ENCODE data around the gene INAFM2.

Gene INAFM2

DNA sequence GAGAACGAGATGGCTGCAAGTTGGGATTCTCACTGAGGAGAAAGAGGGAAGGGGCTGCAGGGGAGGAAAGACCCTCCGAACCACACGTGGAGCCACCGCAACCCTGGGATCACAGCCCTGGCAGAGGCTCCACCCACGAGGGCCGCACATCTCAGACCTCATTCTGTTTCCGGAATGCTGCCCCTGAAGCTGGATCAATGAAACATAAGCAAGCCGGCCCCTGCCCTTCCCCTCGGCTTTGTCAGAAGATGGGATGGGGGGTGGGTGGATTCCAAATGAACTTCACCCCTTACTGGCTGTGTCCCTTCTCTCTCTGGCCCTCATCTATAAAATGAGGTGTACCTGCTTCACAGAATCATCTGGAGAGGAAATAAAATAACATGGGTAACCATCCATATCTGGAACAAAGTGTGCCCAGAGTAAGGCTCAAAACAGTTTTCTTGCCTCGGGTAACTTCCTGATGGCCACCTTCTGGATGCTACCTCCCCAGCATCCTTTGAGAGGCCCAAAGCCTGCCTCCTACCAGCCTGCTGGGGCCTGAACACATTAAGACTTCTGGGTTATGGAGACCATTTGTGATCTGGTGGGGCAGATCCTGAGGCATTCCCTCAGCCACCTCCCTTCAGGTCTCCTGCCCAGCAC is 21.9 kb downstream of the INAFM2 start:
- no peak for DNase-seq

GRCh38 chr15:40345867-40346578 is 22.5 kb downstream of the INAFM2 start:
- no peak for DNase-seq

DNA sequence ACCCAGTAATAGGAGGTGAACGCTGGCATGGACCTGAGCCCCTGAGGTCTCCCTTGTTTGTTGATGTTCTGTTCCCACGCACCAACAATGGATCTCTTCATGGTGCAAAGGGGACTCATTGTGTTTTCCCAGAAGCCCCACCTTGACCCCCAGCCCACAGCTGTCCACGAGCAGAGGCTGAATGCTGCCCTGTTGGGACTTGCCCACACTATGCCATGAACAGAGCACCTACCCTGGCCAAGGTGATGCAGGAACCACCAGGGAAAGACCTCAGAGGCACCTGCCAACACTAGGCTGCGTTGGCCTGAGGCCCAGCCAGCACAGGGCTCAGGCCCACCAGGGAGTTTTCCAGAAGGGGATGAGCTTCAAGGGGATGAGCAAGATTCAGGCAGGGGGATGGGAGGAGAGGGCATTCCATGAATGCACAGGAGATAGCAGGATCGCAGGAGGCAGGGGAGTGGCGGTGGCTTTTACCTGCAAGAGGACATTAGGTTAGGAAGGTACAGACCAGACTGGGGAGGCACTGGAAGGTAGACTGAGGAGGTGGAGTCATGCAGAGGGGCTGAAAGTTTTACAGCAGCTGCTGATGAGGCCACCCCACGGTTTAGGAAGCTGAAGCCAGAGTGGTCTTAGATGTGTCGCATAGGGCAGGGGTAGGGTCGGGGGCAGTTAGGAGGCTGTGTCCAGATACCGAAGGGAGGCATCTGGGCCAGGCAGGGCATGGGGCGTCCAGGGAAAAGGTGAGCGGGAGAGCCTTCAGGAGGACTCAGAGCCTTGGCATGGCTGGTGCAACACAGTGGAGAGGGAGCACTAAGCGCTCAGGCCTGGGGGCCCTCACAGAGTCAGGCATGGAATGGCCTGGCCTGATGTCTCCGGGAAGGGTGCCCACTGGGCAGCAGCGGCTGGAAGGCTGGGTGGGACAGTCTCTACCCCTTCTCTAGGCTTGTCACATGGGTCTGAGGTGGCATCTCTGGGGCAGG is 23.4 kb downstream of the INAFM2 start:
- no peak for DNase-seq

DNA sequence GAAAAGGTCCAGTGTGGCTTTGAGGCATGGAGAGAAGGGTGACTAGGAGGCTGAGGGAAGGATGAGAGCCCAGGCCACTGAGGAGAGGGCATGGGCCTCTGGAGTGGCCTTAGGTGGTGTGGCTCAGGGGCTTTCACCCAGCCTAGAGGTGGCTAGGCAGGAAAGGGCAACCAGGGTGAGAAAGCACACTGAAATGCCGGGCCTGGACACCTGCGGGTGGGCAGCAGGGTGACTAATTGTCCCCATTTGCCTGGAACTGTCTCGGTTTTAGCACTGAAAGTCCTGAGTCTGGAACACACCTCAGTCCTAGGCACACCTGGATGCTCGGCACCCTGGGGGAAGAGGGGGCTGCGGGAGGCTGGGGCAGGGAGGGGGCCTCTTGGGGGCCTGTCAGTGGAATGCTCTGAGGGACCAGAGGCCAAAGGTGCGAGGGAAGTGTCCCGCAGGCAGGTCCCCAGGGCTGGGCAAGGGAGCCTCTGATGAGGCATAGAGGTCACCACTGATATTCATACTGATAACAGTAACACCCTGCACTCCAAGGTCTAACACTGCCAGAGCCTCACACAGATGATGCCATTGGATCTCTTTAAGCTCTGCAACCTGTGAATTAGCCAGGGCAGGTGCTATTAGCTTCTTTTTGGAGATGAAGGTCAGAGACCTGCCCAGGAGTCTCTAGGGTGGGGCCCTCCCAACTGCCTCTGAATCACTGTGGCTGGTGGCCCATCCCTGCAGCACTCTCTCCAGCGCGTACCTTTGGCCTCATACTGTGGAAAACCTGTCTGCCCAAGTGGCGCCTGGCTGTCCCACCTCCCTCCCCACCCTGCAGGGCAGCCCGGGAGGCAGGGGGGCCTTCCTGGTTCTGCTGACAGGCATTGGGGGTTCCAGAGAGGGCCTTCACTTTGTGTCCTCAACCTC is 24.3 kb downstream of the INAFM2 start:
- no peak for DNase-seq

DNA sequence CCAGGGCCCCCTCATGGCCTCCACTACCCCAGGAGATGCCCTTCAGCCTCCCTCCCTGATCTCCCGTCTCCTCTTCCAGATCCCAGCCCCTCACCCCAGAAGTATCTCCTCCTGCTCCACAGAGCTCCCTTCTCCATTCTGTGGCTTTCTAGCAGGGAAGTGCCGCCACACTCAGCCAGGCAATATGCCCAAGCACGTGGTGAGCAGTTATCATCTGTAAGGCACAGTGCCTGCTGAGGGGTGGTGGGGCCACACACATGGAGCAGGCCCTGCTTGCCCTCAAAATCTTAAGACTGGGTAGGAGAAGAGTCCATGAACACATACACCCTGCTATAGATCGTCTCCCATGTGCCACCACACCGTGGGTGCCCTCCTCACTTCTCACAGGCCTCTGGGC is 25.0 kb downstream of the INAFM2 start:
- no peak for DNase-seq

- DNase-seq = no peak
These were observed 25.7 kb downstream of the INAFM2 start for GRCh38 chr15:40349163-40349562.

DNA sequence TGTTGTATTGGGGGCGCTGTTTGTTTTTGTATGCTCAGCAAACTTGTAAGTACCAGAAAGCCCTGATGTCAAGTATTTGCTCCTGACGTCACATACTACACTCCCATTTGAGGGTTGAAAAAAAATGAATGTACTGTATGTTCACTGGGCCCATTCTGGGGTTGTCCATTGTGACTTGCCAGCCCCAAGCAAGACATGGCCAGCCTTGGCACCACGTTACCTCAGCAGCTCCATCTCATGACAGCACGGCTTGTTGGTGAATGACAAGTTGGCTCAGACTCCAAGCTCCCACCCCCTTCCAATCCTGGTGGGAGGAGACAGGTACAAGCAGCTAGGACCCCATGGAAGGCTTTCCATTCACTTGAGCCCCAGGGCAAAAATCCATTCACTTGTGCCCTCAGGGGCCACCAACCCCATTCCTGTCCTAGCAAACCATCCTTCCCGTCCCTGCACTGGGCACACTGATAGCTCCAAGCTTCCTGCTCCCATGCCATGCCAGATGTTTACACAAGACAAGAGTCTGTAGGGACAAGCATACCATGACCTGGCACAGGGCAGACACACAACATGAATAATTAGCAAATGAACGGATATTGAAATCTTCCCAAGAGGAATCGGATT is 28.9 kb downstream of the INAFM2 start:
- DNase-seq = no peak

GRCh38 chr15:40353697-40354096 is 30.2 kb downstream of the INAFM2 start:
- DNase-seq = no peak

DNA sequence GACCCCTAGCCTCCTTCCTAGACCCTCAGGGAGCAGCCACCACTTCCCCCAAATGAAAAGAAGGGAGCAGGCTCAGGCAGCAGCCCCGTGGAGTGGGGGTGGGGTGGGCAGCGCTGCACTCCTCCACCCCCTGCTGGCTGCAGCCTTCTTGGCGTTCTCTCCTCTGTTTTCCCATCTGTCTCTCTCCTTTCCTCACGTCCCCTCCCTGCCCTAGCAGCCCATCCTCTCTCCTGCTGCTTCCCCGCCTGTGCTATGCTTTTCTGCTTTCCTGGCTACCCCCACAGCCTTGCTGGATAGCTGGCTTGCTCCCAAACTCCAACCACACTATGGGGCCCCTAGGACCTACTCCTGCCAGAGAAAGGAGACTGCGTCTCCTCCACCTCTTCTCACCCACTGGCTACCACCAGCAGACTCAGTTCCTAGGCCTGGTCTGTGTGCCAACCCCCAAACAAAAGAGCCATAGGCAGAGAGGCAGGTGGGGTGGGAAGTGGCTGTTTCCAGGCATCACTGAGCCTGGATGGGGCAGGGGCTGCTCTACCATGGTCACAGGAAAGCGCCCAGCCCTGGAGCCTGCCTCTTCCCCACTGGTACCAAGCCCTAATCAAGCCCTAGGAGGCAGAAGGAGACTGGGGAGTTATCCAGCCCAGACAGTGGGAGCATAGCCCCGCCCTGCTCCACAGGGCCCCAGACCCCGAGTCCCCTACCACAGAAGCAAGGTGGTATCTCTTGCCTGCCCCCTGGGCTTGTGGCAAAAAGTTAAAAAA is 31.1 kb downstream of the INAFM2 start:
- no peak for DNase-seq

DNA sequence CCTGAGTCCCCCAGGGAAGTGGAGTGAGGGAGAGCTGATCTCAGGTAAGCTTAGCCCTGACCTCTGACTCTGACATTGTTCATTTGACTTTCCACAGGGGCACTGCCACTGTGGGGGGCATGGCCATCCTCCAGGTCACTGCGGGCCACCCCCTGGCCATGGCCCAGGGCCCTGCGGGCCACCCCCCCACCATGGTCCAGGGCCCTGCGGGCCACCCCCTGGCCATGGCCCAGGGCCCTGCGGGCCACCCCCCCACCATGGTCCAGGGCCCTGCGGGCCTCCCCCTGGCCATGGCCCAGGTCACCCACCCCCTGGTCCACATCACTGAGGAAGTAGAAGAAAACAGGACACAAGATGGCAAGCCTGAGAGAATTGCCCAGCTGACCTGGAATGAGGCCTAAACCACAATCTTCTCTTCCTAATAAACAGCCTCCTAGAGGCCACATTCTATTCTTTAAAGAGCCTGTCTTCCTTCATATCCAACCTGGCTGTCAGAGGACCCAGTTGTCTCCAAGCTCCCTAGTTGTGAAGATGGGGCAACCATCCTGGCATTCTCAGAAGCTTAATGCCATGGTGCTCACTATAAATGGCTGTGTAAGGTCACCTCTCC is 32.6 kb downstream of the INAFM2 start:
- DNase-seq = no peak

DNA sequence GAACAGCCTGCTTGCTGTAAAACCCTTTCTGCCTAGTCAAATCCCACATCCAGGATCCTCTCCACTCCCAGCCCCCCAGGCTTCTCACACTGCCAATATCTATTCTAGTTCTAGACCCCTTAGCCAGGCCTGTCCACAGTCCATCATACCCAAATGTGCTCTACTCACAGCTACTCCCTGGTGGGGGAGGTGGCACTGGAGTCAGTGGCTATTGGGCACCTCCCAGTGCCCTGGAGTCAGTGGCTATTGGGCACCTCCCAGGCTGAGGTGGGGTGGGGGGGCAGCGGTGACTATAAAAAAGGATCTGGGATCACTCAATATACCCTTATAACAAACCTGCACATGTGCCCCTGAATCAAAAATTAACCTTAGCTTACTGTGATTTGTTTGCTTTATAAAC is 33.8 kb downstream of the INAFM2 start:
- DNase-seq = no peak

GRCh38 chr15:40357723-40358470 is 34.4 kb downstream of the INAFM2 start, which contains the start of gene DISP2:
Gene DISP2, plus strand, starts transcription at chr15:40358219. Its CDS starts 103 bp downstream, at chr15:40358322.
- peak; percentile 91 for DNase-seq

GRCh38 chr15:40358471-40359353 is 35.2 kb downstream of the INAFM2 start:
- DNase-seq = peak; percentile 54

DNA sequence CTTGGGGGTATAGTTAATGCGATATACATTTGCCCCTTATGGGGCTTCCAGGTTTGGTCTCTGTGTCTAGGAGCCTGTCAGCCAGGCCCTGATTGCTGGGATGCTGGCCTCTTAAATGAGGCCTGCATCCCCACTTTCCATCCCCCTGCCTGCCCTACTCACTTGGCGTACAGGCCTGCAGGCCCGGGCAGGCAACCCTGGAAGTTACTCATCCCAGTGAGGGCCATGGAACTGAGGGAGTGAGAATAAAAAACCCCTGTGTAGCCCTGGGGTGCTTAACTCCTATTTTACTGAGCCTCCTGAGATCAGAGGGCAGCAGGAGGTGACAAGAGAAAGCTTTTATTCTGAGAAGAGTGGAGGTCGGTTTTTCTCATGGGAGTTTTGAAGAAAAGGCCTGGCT is 36.5 kb downstream of the INAFM2 start:
- no peak for DNase-seq

DNA sequence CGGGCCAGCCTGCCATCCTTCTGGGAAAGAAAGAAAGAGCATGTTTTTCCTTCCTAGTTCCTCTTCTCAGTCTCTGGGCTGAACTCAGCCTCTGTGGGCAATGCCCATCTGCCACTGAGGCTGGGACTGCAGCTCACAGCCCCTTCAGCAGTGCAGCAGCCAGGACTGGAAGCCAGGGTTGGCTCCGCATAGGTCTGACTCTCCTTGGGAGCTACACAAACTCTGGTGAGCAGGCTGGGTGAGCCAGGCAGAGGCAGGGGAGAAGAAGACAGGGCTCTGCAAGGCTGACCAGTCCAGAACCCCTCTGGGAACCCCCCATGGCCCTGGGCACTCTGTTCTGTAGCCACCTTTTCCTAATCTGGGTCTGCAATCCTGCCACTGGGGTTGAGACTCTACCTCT is 38.1 kb downstream of the INAFM2 start:
- no peak for DNase-seq

DNA sequence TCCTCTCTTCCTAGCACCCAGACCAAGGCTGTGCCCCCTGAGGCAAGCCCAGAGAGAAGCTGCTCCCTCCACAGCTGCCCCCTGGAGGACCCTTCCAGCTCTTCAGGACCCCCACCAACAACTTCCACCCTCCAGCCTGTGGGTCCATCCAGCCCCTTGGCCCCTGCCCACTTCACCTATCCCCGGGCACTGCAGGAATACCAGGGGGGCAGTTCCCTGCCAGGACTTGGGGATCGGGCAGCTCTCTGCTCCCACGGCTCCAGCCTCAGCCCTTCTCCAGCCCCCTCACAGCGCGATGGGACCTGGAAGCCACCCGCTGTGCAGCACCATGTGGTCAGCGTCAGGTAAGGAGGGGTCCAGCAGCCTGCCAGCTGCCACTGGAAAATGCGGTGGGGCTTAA is 40.1 kb downstream of the INAFM2 start:
- no peak for DNase-seq

DNA sequence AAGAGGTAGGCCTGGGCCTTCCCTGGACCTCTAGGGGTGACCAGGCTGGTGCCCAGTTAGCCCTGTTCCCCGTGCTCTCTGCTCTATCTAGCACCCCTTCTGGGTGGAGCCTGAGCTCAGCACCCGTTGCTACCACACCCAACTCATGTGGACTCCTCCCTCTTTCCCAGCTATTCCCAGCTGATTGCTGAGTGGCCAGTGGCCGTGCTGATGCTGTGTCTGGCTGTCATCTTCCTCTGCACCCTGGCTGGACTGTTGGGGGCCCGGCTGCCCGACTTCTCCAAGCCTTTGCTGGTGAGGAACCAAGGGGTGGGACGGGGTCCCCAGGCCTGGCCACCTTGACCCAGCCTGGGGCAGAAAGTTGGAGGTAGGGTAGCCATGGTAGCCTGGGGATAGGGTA is 40.8 kb downstream of the INAFM2 start:
- DNase-seq = no peak

- no peak for DNase-seq
These were observed 41.5 kb downstream of the INAFM2 start for GRCh38 chr15:40365016-40365415.
